ENCODE results near the gene FAM124A. TPM values are rescaled to one million over a fixed set of nuclear protein-coding genes. Genes with fewer than 3 reads are reported as not detected.

FAM124A gene
- total and polyA plus RNA-seq, 2 donors (not counting 3 experiments of a cell fraction or from before 2014, with no cell fraction given): 3.8 to 9.9 TPM

DNA sequence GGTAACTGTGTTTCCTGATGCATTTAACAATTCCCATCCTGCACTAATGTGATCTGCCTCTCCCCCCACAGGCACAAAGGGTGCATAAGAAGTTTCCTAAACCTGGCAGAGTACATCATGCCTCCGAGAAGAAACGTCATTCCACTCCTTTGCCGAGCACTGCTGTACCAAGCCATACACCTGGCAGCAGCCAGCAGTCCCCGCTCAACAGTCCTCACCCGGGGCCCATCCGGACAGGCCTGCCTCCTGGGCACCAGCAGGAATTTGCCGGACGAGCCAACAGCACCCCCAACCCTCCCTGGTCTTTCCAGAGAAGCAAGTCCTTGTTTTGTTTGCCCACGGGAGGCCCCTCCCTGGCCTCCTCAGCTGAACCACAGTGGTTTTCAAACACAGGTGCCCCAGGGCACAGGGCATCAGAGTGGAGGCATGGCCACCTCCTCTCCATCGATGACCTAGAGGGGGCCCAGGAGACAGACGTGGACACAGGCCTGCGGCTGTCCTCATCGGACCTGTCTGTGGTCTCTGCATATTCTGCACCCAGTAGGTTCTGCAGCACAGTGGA, 58.3 kb downstream of the FAM124A start:
- no peaks in the 10 kb centered on the region for H3K9me3 ChIP-seq (replicated peaks; ENCODE audit: control insufficient read depth, insufficient read depth, low read length)
- ChIA-PET CTCF (interaction anchor here (1.9 kb wide), 1 partner anchor 155 kb away, joined by 6 read pairs; no protein-coding TSS in a partner anchor), POLR2A (no interaction called here)
- H2AFZ ChIP-seq (ENCODE audit: low read depth, low read length): no peak overlapping the region
- no peaks in the 10 kb centered on the region for H4K20me1 ChIP-seq (replicated peaks; ENCODE audit: control insufficient read depth, extremely low read depth, insufficient read depth, low read length)
- H3K27ac ChIP-seq (ENCODE audit: insufficient read depth, low read depth, low read length): no peak overlapping the region
- DNase-seq (ENCODE audit: low read depth, low spot score): no peak
- TF ChIP-seq GATA2 (IDR thresholded peaks at IDR 0.05; ENCODE audit: insufficient read depth, insufficient read length, low read depth, low read length) (no peak), JUN (IDR thresholded peaks at IDR 0.05; ENCODE audit: borderline replicate concordance, insufficient read depth, insufficient read length, low read depth) (no peak), FOS (IDR thresholded peaks at IDR 0.05; ENCODE audit: borderline replicate concordance, insufficient read depth, low read length) (no peak), CTCF (IDR thresholded peaks at IDR 0.05; ENCODE audit: extremely low read depth in 1 of 2, insufficient read depth in 1 of 2, low read depth in 1 of 2, low read length in 2 of 2) (no peak)
- no peaks in the 10 kb centered on the region for H3K9me1 ChIP-seq (replicated peaks; ENCODE audit: control insufficient read depth, extremely low read depth, insufficient read depth, low read length)
- BruUV-seq (replicated peaks): no TSS peak
- dilution Hi-C loops (cut with MboI; ENCODE audit: extremely low pct_ligation_motif_present, low sequenced_read_pairs) (no loop called here), intact Hi-C loops (cut with micrococcal nuclease) (loop anchor here (10.0 kb wide), 1 partner anchor 844 kb away; the partner anchor contains the start of gene NEK5)
- no peak overlapping the region for H3K4me3 ChIP-seq (replicated peaks in 1 of 3; ENCODE audit: insufficient read depth in 1 of 3, low read depth in 1 of 3, low read length in 3 of 3)
- peaks cover 0 to 3% of the 10 kb centered on the region in 2 experiments for H3K36me3 ChIP-seq (ENCODE audit: control insufficient read depth in 2 of 2, extremely low read depth in 1 of 2, insufficient read depth in 2 of 2, low read length in 2 of 2)
- no peaks in the 10 kb centered on the region for H3K79me2 ChIP-seq (ENCODE audit: control insufficient read depth, insufficient read depth, low read length)
- no peak overlapping the region for H3K4me2 ChIP-seq (ENCODE audit: insufficient read depth, low read length)
- FAIRE-seq: no peak
- H3K27me3 ChIP-seq (ENCODE audit: control insufficient read depth in 2 of 2, insufficient read depth in 2 of 2, low read length in 2 of 2): no peaks in the 10 kb centered on the region
- no peak overlapping the region for H3K9ac ChIP-seq (replicated peaks; ENCODE audit: extremely low read depth, insufficient read depth, low read length)
- peaks cover 10% of the 10 kb centered on the region for H3K4me1 ChIP-seq (ENCODE audit: control insufficient read depth, extremely low read depth, insufficient read depth, low read length)

GRCh38 chr13:51282322-51282721, 60.1 kb downstream of the FAM124A start:
- dilution Hi-C loops (cut with MboI; ENCODE audit: extremely low pct_ligation_motif_present, low sequenced_read_pairs) (no loop called here), intact Hi-C loops (cut with micrococcal nuclease) (loop anchor here (10.0 kb wide), 1 partner anchor 842 kb away; the partner anchor contains the start of gene NEK5)
- BruUV-seq (replicated peaks): no TSS peak
- FAIRE-seq (no peak), DNase-seq (ENCODE audit: low read depth, low spot score) (no peak)
- Histone ChIP-seq H3K9ac (replicated peaks; ENCODE audit: extremely low read depth, insufficient read depth, low read length) (no peak overlapping the region), H4K20me1 (replicated peaks; ENCODE audit: control insufficient read depth, extremely low read depth, insufficient read depth, low read length) (no peaks in the 10 kb centered on the region), H3K79me2 (ENCODE audit: control insufficient read depth, insufficient read depth, low read length) (no peaks in the 10 kb centered on the region), H3K4me3 (replicated peaks in 1 of 3; ENCODE audit: insufficient read depth in 1 of 3, low read depth in 1 of 3, low read length in 3 of 3) (no peak overlapping the region), H3K9me3 (replicated peaks; ENCODE audit: control insufficient read depth, insufficient read depth, low read length) (no peaks in the 10 kb centered on the region), H3K4me1 (ENCODE audit: control insufficient read depth, extremely low read depth, insufficient read depth, low read length) (no peaks in the 10 kb centered on the region), H3K36me3 (ENCODE audit: control insufficient read depth in 2 of 2, extremely low read depth in 1 of 2, insufficient read depth in 2 of 2, low read length in 2 of 2) (peaks cover 0 to 3% of the 10 kb centered on the region in 2 experiments), H3K4me2 (ENCODE audit: insufficient read depth, low read length) (no peak overlapping the region), H3K27ac (ENCODE audit: insufficient read depth, low read depth, low read length) (no peak overlapping the region), H2AFZ (ENCODE audit: low read depth, low read length) (no peak overlapping the region), H3K9me1 (replicated peaks; ENCODE audit: control insufficient read depth, extremely low read depth, insufficient read depth, low read length) (no peaks in the 10 kb centered on the region), H3K27me3 (ENCODE audit: control insufficient read depth in 2 of 2, insufficient read depth in 2 of 2, low read length in 2 of 2) (no peaks in the 10 kb centered on the region)
- TF ChIP-seq FOS (IDR thresholded peaks at IDR 0.05; ENCODE audit: borderline replicate concordance, insufficient read depth, low read length) (no peak), MAX (IDR thresholded peaks at IDR 0.05; ENCODE audit: insufficient read depth, insufficient read length) (no peak), CTCF (IDR thresholded peaks at IDR 0.05; ENCODE audit: extremely low read depth in 1 of 2, insufficient read depth in 1 of 2, low read depth in 1 of 2, low read length in 2 of 2) (no peak), POLR2A (IDR thresholded peaks at IDR 0.05; ENCODE audit: low read depth, low read length) (no peak), MYC (IDR thresholded peaks at IDR 0.05; ENCODE audit: low read depth, low read length) (no peak), EZH2 (IDR thresholded peaks at IDR 0.05; ENCODE audit: borderline replicate concordance, low read depth, low read length, severe bottlenecking) (no peak), JUN (IDR thresholded peaks at IDR 0.05; ENCODE audit: borderline replicate concordance, insufficient read depth, insufficient read length, low read depth) (no peak), GATA2 (IDR thresholded peaks at IDR 0.05; ENCODE audit: insufficient read depth, insufficient read length, low read depth, low read length) (no peak), POLR2AphosphoS5 (IDR thresholded peaks at IDR 0.05; ENCODE audit: insufficient read depth, low read depth, low read length) (no peak)
- ChIA-PET POLR2A (no interaction called here), CTCF (interaction anchor here (0.9 to 2.9 kb wide), 5 partner anchors 9 to 157 kb away, joined by 3 to 50 read pairs (median 10); no protein-coding TSS in a partner anchor)

Data from endothelial cell of umbilical vein (primary cell).